HG02759 (cell line): ENCODE data around the gene KDM5A.
"Not testable (repeated sequence)": the region's sequence is repeated elsewhere in the genome, so short reads cannot be mapped to it uniquely, and the experiment has no call there.

Experiments
- ATAC-seq: cut with Tn5 transposase; IDR thresholded peaks from one replicate; pipeline ENCODE4 v1.9.1; 2021; ENCODE audit warnings: mild to moderate bottlenecking, moderate library complexity; ENCODE audit not compliant: unreplicated experiment

KDM5A gene

GRCh38 chr12:241266-241665 is 147.9 kb downstream of the KDM5A start:
- no peak for ATAC-seq

GRCh38 chr12:240566-240965 is 148.6 kb downstream of the KDM5A start:
- ATAC-seq = no peak

- no peak for ATAC-seq
Observed at GRCh38 chr12:238736-239398, 150.3 kb downstream of the KDM5A start.

- no peak for ATAC-seq
Observed at GRCh38 chr12:238116-238515, 151.0 kb downstream of the KDM5A start.

- ATAC-seq = no peak
Observed at GRCh38 chr12:237026-237815, 151.9 kb downstream of the KDM5A start.

GRCh38 chr12:236445-236844 is 152.7 kb downstream of the KDM5A start:
- no peak for ATAC-seq

GRCh38 chr12:235967-236366 is 153.2 kb downstream of the KDM5A start:
- ATAC-seq = not testable (repeated sequence)

- ATAC-seq = no peak
Observed at GRCh38 chr12:234891-235415, 154.2 kb downstream of the KDM5A start.

GRCh38 chr12:234019-234418 is 155.1 kb downstream of the KDM5A start:
- no peak for ATAC-seq

GRCh38 chr12:233615-233968 is 155.5 kb downstream of the KDM5A start:
- ATAC-seq = no peak

- no peak for ATAC-seq
Observed at GRCh38 chr12:232731-233614, 156.1 kb downstream of the KDM5A start.

GRCh38 chr12:230925-231671 is 158.0 kb downstream of the KDM5A start:
- no peak for ATAC-seq
